PC-3 (cell line): ENCODE measurements around the gene IGHMBP2. TPM values are rescaled to one million over a fixed set of nuclear protein-coding genes. Genes with fewer than 3 reads are reported as not detected.
A peak's percentile ranks its signal among the peaks of the same experiment; 100 is the strongest.

ENCODE experiments used
- ATAC-seq: fragments of 200-7000 bp; cut with Tn5 transposase; 2 replicates; pipeline ENCODE4 v1.9.1; 2020; ENCODE audit warnings: mild to moderate bottlenecking, moderate library complexity
- BruUV-seq: library from RNA; stranded (reverse); fragments of 400-500 nt; replicated peaks from 2 replicates; lab custom pipeline; 2021; lab: Mats Ljungman, UMichigan
- CTCF ChIA-PET: fragments of 300-600 bp; sonication (Branson Sonifier 250); formaldehyde crosslinking; loops from one replicate; lab custom pipeline; 2022; ENCODE audit warnings: antibody characterized with exemption; lab: Charles Lee
- POLR2A ChIA-PET: fragments of 300-600 bp; sonication (Branson Sonifier 250); formaldehyde crosslinking; loops from one replicate; lab custom pipeline; 2022; ENCODE audit warnings: antibody characterized with exemption; ENCODE audit not compliant: unreplicated experiment; lab: Charles Lee
- DNase-seq: peaks from one replicate; pipeline ENCODE4 v3.0.0-alpha.2; 2015
- H2AFZ ChIP-seq: fragments of 300-600 bp; sonication (generic); 2 replicates; pipeline ENCODE4 v1.6.0; 2016; ENCODE audit warnings: antibody characterized with exemption, low read length
- H3F3A ChIP-seq: fragments of 300-600 bp; sonication (generic); one replicate; pipeline ENCODE4 v1.6.0; 2017; ENCODE audit warnings: antibody characterized with exemption, low read length, control low read depth, mild to moderate bottlenecking; ENCODE audit not compliant: unreplicated experiment
- H3K27ac ChIP-seq: fragments of 300-600 bp; sonication (generic); 2 replicates; pipeline ENCODE4 v1.5.1; 2016; ENCODE audit warnings: mild to moderate bottlenecking, low read length
- H3K27me3 ChIP-seq: fragments of 300-600 bp; sonication (generic); 2 replicates; pipeline ENCODE4 v1.6.1; 2016; ENCODE audit warnings: low read length, mixed read lengths
- H3K36me3 ChIP-seq: fragments of 300-600 bp; sonication (generic); 2 replicates; pipeline ENCODE4 v1.6.1; 2016; ENCODE audit warnings: low read depth, mixed run types, low read length, mixed read lengths
- H3K4me1 ChIP-seq: fragments of 300-600 bp; sonication (generic); 2 replicates; pipeline ENCODE4 v1.5.1; 2016; ENCODE audit warnings: low read length; ENCODE audit not compliant: insufficient read depth
- H3K4me2 ChIP-seq: fragments of 300-600 bp; sonication (generic); 2 replicates; pipeline ENCODE4 v1.6.0; 2016; ENCODE audit warnings: low read length
- H3K4me3 ChIP-seq: fragments of 300-600 bp; sonication (generic); 2 replicates; pipeline ENCODE4 v1.5.1; 2016; ENCODE audit warnings: mild to moderate bottlenecking, low read length, mixed read lengths
- H3K79me2 ChIP-seq: fragments of 300-600 bp; sonication (generic); 2 replicates; pipeline ENCODE4 v1.6.1; 2017; ENCODE audit warnings: low read length, mixed read lengths
- H3K9ac ChIP-seq: fragments of 300-600 bp; sonication (generic); 2 replicates; pipeline ENCODE4 v1.6.0; 2016; ENCODE audit warnings: mild to moderate bottlenecking, low read length
- H3K9me2 ChIP-seq: fragments of 300-600 bp; sonication (generic); replicated peaks from 2 replicates; pipeline ENCODE4 v1.6.1; 2016; ENCODE audit warnings: mixed run types, low read length, mixed read lengths
- H3K9me3 ChIP-seq: fragments of 300-600 bp; sonication (generic); 2 replicates; pipeline ENCODE4 v1.6.1; 2016; ENCODE audit warnings: low read length, mixed read lengths
- H4K20me1 ChIP-seq: fragments of 300-600 bp; sonication (generic); 2 replicates; pipeline ENCODE4 v1.6.1; 2016; ENCODE audit warnings: low read length, mixed read lengths
- EZH2 ChIP-seq: fragments of 300-600 bp; sonication (generic); IDR thresholded peaks from one replicate; pipeline ENCODE4 v1.6.1; 2017; ENCODE audit warnings: antibody characterized with exemption, mild to moderate bottlenecking, low read length; ENCODE audit not compliant: unreplicated experiment
- EZH2phosphoT487 ChIP-seq: fragments of 300-600 bp; sonication (generic); IDR thresholded peaks from 2 replicates; pipeline ENCODE4 v1.6.1; 2018; ENCODE audit warnings: mild to moderate bottlenecking, antibody characterized with exemption, low read length, borderline replicate concordance
- intact Hi-C: fragments of 100-400 bp; cut with micrococcal nuclease; formaldehyde crosslinking; loops from 2 replicates; pipeline ENCODE4 v1.9.0; 2023
- total RNA-seq: library from RNA; depleted of rRNA; stranded (reverse); fragments of >200 nt; gene quantifications from 2 replicates; pipeline ENCODE4 v1.2.3, GENCODE V29; 2014
- TF ChIP-seq, protein P1 (sequence below): fragments of 300-600 bp; sonication (generic); conservative IDR thresholded peaks from 2 replicates; pipeline ENCODE4 v1.5.1; 2017; ENCODE audit warnings: antibody characterized with exemption, low read depth, mild to moderate bottlenecking, low read length

The IGHMBP2 gene
- total RNA-seq, 1 experiment from 2014 or later: 20.5 TPM

DNA sequence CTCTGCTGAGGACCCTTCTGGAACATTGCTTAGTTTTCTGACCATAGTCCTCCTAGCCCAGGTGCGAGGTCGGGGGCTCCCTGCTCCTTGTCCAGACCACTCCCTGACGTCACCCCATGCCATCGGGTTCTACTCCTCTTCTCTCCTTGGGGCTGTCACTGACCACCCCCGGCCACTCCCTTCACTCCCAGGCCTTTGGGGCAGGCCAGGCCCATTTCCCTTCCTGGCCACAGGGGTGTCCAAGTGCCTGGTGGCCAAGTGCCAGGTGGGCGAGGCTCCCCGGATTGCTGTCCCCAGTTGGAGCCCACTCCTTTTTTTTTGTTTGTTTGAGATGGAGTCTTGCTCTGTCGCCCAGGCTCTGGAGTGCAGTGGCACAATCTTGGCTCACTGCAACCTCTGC is 57.6 kb downstream of the IGHMBP2 start:
- BruUV-seq: no TSS peak
- Histone ChIP-seq H3K4me1 (no peaks in the 10 kb centered on the region), H3K9me2 (no peaks in the 10 kb centered on the region), H3K27me3 (no peaks in the 10 kb centered on the region), H3K27ac (no peak overlapping the region), H4K20me1 (no peaks in the 10 kb centered on the region), H2AFZ (no peak overlapping the region), H3K4me2 (no peak overlapping the region), H3K79me2 (no peaks in the 10 kb centered on the region), H3K9me3 (no peaks in the 10 kb centered on the region), H3F3A (no peaks in the 10 kb centered on the region), H3K36me3 (no peaks in the 10 kb centered on the region), H3K9ac (no peak overlapping the region), H3K4me3 (no peak overlapping the region)
- no peak for ATAC-seq
- intact Hi-C loops: no loop called here
- peak; percentile 13 for DNase-seq
- ChIA-PET CTCF (no interaction called here), POLR2A (no interaction called here)
- TF ChIP-seq, protein P1, sequence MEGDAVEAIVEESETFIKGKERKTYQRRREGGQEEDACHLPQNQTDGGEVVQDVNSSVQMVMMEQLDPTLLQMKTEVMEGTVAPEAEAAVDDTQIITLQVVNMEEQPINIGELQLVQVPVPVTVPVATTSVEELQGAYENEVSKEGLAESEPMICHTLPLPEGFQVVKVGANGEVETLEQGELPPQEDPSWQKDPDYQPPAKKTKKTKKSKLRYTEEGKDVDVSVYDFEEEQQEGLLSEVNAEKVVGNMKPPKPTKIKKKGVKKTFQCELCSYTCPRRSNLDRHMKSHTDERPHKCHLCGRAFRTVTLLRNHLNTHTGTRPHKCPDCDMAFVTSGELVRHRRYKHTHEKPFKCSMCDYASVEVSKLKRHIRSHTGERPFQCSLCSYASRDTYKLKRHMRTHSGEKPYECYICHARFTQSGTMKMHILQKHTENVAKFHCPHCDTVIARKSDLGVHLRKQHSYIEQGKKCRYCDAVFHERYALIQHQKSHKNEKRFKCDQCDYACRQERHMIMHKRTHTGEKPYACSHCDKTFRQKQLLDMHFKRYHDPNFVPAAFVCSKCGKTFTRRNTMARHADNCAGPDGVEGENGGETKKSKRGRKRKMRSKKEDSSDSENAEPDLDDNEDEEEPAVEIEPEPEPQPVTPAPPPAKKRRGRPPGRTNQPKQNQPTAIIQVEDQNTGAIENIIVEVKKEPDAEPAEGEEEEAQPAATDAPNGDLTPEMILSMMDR: no peak
- TF ChIP-seq EZH2phosphoT487 (no peak), EZH2 (no peak)

DNA sequence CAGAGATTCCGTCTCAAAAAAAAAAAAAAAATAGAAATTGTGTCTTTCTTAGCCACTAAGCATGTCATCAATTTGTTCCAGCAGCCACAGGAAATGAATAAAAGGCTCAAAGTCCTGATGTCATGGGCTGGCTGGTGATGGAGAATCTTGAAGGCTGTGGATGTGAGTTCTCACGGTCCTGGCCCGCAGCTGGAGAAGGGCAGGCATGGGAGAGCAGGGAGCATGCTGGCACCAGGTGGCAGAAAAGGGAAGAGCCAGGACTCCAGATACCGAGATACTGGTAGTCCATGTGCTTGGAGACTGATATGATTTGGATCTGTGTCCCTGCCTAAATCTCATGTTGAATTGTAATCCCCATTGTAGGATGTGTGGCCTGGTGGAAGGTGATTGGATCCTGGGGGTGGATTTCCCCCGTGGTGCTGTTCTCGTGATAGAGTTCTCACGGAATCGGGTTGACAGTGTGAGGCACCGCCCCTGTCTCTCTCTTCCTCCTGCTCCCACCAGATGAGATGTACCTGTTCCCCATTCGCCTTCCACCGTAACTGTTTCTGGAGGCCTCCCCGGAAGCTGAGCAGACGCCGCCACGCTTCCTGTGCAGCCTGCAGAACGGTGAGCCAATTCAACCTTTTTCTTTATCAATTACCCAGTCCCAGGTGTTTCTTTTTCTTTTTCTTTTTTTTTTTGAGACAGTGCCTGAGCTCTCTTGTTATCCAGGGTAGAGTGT is 59.0 kb downstream of the IGHMBP2 start:
- Histone ChIP-seq H3K9me2 (no peaks in the 10 kb centered on the region), H3F3A (no peaks in the 10 kb centered on the region), H3K9ac (no peak overlapping the region), H3K4me1 (no peaks in the 10 kb centered on the region), H3K4me3 (no peak overlapping the region), H4K20me1 (no peaks in the 10 kb centered on the region), H3K79me2 (no peaks in the 10 kb centered on the region), H3K4me2 (no peak overlapping the region), H3K9me3 (no peaks in the 10 kb centered on the region), H3K27me3 (no peaks in the 10 kb centered on the region), H3K27ac (no peak overlapping the region), H2AFZ (no peak overlapping the region), H3K36me3 (no peaks in the 10 kb centered on the region)
- intact Hi-C loops: no loop called here
- ChIA-PET POLR2A (no interaction called here), CTCF (no interaction called here)
- no peak for TF ChIP-seq EZH2phosphoT487
- TF ChIP-seq, protein P1: peak; percentile 27
- no TSS peak for BruUV-seq
- ATAC-seq: no peak
- no peak for DNase-seq

DNA sequence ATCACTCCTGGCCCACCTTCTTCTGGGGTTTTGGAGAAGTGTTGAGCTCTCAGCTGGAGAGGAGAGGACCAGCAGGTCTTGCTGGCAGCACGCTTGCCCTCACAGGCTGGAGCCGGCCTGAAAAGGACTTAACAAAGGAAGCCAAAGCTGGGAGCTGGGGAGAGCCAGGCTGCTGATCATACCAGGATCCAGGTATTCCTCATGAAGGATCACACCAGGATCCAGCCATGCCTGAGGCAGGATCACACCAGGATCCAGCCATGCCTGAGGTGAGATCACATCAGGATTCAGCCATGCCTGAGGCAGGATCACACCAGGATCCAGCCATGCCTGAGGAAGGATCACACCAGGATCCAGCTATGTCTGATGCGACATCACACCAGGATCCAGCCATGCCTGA is 60.1 kb downstream of the IGHMBP2 start:
- POLR2A ChIA-PET: interaction anchor here (0.6 kb wide), 1 partner anchor 216 kb away, joined by 3 read pairs; no protein-coding TSS in a partner anchor
- BruUV-seq: no TSS peak
- intact Hi-C loops: no loop called here
- CTCF ChIA-PET: no interaction called here
- Histone ChIP-seq H3K27me3 (no peaks in the 10 kb centered on the region), H3K79me2 (no peaks in the 10 kb centered on the region), H3F3A (no peaks in the 10 kb centered on the region), H3K9me3 (no peaks in the 10 kb centered on the region), H3K27ac (no peak overlapping the region), H3K9ac (no peak overlapping the region), H3K9me2 (no peaks in the 10 kb centered on the region), H2AFZ (no peak overlapping the region), H3K4me1 (no peaks in the 10 kb centered on the region), H3K36me3 (no peaks in the 10 kb centered on the region), H4K20me1 (no peaks in the 10 kb centered on the region), H3K4me3 (no peak overlapping the region), H3K4me2 (no peak overlapping the region)
- no peak for TF ChIP-seq EZH2phosphoT487
- no peak for TF ChIP-seq EZH2
- ATAC-seq (no peak), DNase-seq (no peak)
